ENCODE measurements around the gene SIX5.
"Not testable (repeated sequence)": the region's sequence is repeated elsewhere in the genome, so short reads cannot be mapped to it uniquely, and the experiment has no call there.

The SIX5 gene

DNA sequence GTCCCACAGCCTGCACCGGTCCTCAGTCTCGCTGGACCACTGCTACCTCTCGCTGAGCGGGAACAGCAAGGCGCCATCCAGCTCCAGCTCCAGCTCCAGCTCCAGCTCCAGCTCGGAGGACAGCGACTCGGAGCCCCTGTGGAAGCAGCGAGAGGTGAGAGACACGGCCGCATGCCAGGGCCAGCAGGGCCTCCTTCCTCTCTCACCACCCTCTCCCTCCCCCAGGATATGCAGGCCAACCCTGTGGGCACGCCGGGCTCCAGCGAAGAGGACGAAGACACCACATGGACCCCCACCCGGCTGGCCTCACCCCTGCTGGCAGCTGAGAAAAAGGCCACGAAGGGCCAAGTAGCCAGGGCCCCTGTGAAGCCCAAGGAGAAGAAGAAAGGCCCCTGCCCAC, 7.3 kb downstream of the SIX5 start:
- in situ Hi-C loops (cut with MboI; ENCODE audit: low sequenced_read_pairs) = no loop called here

DNA sequence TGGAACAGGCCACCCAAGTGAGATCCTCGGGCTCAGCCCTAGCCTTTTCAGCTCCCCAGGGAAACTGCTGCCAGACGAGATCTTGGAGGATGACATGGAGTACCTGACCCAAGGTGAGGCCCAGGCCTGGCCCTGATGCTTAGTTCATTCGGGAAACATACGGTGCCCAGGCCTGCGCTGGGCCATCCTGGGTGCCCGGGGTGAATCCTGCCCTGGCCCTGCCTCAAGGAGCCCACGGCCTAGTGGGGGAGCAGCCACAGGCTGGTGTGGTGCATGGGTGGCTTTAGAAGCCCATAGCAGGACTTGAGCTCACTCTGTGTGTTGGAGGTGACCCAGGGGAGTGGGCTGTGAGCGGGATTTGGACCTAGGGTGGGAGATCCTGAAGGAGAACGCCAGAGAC, 10.1 kb downstream of the SIX5 start:
- in situ Hi-C loops (cut with MboI; ENCODE audit: low sequenced_read_pairs) = no loop called here

DNA sequence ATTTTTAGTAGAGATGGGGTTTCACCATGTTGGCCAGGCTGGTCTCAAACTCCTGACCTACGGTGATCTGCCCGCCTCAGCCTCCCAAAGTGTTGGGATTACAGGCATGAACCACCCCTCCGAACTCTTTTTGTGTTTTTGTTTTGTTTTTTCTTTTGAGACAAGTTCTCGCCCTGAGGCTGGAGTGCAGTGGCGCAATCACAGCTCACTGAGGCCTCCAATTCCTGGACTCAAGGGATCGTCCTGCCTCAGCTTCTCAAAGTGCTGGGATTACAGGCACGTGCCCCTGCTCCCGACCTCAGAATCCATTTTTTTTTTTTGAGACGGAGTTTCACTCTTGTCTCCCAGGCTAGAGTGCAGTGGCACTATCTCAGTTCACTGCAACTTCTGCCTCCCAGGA, 11.4 kb downstream of the SIX5 start:
- in situ Hi-C loops (cut with MboI; ENCODE audit: low sequenced_read_pairs) = no loop called here

DNA sequence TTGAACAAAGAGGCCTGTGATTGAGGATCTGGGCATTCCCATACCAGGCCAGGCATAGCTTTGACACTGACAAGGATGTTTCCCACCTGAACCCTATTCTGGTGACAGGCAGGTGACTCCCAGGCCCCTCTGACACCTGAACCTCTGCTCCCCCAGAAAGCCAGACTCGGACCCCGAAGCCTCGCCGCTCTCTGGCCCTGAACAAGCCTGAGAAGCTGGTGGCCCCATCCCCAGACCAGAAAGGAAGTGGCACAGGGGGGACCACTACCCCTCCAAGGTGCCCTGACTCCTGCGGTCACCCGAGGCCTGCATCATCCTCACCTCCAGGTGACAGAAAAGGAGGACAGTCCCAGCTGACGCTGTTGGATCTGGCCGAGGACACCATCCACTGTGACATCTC, 14.7 kb downstream of the SIX5 start:
- in situ Hi-C loops (cut with MboI; ENCODE audit: low sequenced_read_pairs) = no loop called here

DNA sequence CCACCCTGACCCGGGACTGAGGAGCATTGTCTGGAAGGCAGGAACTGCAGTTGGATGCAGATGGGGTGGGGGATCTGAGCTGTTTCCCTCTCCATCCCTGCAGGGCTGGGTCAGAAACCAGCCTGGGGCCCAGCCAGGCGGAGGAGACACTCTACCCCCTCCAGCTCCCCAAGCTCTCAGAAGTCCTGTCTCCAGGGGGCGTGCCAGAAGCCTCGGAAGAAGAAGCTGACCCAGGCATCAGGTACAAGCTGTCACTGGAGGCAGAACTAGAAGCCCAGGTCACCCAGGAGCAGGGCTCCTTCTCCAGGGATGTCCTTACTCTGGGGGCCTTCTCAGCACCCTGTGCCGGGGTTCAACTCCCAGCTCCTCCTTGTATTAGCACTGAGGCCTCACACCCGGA, 15.5 kb downstream of the SIX5 start:
- in situ Hi-C loops (cut with MboI; ENCODE audit: low sequenced_read_pairs) = no loop called here

DNA sequence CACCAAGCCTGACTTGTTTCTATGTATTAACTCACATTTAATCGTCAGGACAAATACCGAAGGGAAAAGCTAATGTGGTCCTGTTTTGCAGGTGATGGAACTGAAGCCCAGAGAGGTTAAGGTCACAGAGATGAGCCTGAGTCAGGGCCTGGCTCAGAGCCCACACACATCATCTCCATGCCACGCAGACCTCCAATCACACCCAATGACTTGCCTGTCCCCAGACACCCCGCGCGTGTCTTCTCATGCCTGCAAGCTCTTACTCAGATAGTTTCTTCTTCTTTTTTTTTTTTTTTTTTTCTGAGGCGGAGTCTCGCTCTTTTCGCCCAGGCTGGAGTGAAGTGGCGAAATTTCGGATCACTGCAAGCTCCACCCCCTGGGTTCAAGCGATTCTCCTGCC, 16.4 kb downstream of the SIX5 start:
- in situ Hi-C loops (cut with MboI; ENCODE audit: low sequenced_read_pairs) = no loop called here

DNA sequence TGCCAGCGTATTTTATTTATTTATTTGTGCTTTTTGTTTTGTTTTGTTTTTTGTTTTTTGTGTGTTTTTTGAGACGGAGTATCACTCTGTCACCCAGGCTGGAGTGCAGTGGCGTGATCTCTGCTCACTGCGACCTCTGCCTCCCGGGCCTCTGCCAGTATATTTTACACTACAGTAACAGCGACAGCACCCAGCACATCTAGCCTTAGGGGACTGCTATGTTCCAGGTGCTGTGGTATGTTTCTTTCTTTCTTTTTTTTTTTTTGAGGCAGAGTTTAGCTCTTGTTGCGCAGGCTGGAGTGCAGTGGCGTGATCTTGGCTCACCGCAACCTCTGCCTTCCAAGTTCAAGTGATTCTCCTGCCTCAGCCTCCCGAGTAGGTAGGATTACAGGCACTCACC, 17.6 kb downstream of the SIX5 start:
- in situ Hi-C loops (cut with MboI; ENCODE audit: low sequenced_read_pairs) = not testable (repeated sequence)

DNA sequence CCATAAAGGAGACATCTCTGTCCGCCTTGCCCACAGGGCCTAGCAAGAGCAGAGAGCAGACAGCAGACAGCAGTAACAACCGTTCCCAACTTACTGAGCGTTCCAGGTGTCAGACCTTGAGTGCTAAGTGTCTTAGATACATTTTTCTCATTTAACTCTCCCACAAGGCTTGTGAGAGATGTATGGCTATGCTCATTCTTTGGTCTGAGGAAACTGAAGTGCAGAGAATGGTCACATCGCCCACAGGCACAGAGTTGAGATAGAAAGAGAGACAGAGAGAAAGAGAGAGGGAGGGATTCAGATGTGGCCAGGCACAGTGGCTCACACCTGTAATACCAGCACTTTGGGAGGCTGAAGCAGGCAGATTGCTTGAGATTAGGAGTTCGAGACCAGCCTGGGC, 21.5 kb downstream of the SIX5 start:
- in situ Hi-C loops (cut with MboI; ENCODE audit: low sequenced_read_pairs) = no loop called here

DNA sequence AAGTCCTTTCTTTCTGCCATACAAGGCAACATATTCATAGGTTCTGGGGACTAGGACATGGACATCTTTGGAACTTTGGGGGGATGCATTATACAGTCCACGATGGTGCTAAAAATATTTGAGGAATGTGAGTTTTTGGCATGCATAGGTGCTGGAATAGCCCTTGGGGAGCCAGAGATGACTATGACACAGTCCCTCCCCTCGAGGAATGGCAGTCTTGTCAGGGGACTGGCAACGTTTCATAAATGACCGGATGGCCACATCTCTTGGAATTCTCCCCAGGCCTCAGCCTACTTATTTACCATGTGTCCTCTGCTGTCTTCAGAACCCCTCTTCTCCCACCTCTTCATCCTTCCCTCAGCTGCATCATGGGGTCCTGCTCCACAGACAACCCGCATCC, 22.2 kb downstream of the SIX5 start:
- in situ Hi-C loops (cut with MboI; ENCODE audit: low sequenced_read_pairs) = no loop called here

DNA sequence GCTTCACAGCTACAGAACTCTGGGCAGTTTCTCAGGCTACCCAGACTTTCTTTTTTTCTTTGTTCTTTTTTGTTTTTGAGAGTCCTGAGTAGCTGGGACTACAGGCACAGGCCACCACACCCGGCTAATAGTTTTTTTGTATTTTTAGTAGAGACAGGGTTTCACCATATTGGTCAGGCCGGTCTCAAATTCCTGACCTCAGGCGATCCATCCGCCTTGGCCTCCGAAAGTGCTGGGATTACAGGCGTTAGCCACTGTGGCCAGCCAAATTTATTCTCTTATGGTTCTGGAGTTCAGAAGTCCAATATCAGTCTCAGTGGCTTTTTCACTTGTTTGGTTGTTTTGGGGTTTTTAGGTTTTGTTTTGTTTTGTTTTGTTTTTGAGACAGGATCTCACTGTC, 23.4 kb downstream of the SIX5 start:
- in situ Hi-C loops (cut with MboI; ENCODE audit: low sequenced_read_pairs) = no loop called here

DNA sequence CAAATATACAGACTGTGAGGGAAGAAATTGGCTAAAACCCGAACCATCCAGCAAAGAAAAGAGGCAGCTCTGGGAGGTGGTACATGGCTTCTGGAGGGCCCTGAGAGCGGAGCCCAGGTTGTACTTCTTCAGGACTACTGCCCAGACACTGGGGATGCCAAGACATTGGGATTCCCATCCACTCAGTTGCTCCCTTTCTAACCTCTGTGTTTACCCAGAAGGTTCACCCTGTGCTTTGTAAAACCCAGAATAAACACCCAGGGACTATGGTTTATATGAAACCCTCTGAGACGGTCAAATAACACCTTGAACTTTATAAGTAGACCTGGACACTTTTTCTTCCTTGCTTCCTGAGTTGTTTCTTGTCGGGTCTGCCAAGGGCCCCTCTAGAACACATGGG, 26.1 kb downstream of the SIX5 start:
- in situ Hi-C loops (cut with MboI; ENCODE audit: low sequenced_read_pairs) = no loop called here

DNA sequence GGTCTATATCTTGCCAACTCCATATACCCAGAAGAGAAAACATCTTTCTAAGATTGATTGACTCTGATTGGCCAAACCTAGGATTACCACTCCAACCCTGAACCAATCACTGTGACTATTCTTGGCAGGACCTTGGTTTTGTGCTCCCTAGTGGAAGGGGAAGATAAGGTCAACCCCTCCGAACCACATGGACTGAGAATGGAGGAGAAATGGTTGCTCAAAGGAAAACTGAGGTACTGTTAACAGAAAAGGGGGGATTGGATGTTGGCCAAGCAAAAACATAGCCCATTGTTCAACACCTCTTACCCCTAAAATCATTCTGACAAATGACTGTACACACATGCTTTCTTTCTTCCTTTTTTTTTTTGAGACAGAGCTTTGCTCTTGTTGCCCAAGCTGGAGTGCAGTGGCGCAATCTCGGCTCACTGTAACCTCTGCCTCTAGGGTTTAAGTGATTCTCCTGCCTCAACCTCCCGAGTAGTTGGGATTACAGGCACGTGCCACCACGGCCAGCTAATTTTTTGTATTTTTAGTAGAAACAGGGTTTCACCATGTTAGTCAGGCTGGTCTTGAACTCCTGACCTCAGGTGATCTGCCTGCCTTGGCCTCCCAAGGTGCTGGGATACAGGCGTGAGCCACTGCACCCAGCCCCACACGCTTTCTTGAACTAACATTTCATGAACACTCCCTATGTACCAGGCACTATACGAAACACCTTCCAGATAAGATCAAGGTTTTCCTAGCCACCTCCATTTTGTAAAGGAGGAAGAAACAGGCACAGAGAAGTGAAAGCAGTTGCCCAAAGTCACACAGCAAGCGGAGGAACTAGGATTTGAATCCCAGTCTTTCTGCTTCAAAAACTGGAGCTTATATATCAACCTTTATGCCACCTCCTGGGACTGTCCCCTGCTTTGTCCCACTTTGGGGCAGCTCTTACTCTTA, 29.3 kb downstream of the SIX5 start:
- in situ Hi-C loops (cut with MboI; ENCODE audit: low sequenced_read_pairs) = no loop called here

DNA sequence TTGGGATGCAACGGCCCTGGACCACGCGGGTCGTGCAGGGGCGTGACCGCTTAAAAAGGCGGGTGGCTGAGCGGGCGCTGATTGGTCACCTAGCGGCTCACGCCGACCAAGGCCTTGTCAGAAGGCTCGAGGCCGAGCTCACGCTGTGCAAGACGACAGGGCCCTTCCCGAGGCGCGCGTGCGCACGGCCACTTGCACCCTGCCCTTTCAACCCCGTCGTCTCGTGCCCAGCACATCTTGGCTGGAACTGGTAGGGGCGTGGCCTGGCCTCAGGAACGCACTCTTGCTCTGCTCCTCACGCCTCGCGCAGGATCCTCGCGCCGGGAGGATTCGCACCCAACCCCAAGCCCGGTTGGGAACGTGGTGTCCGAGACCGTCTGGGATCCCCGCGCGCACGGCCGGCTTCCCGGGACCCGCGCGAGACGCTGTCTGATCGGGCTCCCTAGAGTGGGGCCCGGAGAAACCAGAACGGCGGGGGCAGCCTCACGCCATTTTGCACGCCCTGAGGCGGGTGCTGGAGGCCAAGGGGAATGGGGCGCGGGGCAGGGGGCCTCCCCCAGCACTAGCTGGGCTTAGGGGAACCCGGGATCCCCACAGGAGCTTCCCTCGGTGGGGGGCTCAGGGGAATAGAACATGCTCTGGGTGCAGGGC, 35.8 kb downstream of the SIX5 start, which contains the start of gene MEIOSIN:
TSS of gene MEIOSIN (plus strand) at position 280 of the 651 bp plus-strand sequence. CDS start 1,938 bp downstream, outside the sequence.
- in situ Hi-C loops (cut with MboI; ENCODE audit: low sequenced_read_pairs) = no loop called here

DNA sequence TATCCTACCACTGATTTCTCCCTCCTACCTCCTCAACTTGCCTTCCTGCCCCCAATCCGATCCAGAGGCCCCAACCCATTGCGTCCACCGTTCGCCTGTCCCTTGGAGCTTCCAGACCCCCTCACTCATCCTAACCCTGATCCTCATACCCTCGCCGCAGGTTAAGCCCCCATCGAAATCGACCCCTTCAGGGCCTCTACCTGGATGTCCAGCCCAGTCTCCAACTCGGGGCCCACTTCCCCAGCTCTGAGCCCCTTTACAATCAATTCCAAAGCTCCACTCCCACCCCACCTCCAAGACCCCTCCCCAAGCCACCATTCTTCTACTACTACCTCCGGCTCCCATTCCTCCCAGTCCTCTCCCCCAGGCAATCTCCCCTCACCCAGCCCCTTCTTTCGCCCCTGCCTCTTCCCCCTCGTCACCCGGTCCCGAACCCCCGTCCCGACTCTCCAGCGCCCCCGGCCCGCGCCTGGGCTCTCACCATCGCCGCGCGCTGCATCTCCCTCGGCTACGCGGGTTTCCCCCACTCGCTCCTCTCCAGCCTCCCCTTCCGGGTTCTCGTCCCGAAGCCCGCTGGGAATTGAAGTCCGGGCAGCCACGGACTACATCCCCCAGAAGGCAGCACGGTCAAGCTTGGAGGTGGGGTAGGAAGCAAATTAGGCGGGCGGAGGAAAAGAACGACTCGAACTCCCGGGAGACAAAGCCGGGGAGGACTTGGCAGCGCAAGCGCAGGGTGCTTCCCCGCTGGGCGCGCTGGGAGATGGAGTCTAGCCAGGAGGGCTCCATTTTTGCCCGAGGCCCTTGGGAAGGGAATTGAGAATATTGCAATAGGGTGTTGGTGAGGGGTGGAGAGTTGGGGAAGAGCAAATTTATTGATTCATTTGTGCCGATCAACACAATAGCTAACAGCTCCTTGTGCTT, 38.4 kb downstream of the SIX5 start, which contains the start of gene FBXO46:
TSS of gene FBXO46 (minus strand) at position 529 of the 921 bp plus-strand sequence. CDS start 17,401 bp downstream, outside the sequence.
- in situ Hi-C loops (cut with MboI; ENCODE audit: low sequenced_read_pairs) = no loop called here

DNA sequence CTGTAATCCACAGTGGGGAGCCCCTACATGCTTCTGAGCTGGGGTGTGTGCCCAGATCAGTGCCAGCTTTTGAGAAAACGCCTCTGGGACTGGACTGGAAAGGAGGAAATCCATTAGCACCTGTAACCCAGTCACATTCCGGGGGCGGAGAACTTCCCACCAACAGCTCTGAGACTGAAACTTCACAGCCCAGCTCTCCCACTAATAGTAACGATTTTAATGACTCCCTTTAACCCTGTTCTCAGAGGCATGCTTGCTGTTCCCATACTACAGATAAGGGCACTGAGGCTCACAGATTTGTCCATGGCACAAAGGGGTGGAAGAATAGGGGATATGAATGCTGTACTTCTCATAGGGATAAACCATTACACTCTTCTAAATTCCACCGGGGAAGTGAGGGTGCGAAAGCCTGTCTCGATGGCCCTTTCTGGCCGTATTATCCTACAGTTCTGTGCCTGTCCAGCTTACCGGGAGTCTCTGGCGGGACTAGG, 39.2 kb downstream of the SIX5 start:
- in situ Hi-C loops (cut with MboI; ENCODE audit: low sequenced_read_pairs) = no loop called here

DNA sequence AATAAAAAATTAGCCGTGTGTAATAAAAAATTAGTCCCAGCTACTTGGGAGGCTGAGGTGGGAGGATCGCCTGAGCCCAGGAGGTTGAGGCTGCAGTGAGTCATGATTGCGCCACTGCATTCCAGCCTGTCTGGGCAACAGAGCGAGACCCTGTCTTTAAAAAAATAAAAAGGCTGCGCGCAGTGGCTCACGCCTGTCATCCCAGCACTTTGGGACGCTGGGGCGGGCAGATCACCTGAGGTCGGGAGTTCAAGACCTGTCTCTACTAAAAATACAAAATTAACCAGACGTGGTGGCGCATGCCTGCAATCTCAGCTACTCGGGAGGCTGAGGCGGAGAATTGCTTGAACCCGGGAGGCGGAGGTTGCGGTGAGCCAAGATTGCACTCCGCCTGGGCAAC, 40.4 kb downstream of the SIX5 start:
- in situ Hi-C loops (cut with MboI; ENCODE audit: low sequenced_read_pairs) = not testable (repeated sequence)

DNA sequence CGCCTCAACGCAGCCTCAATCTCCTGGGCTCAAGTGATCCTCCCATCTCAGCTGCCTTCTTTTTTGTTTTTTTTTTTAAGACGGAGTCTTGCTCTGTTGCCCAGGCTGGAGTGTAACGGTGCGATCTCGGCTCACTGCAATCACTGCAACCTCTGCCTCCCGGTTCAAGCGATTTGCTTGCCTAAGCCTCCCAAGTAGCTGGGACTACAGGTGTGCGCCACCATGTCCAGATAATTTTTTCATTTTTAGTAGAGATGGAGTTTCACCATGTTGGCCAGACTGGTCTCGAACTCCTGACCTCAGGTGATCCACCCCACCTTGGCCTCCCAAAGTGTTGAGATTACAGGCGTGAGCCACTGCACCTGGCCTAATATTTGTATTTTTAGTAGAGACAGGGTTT, 49.0 kb downstream of the SIX5 start:
- in situ Hi-C loops (cut with MboI; ENCODE audit: low sequenced_read_pairs) = not testable (repeated sequence)

DNA sequence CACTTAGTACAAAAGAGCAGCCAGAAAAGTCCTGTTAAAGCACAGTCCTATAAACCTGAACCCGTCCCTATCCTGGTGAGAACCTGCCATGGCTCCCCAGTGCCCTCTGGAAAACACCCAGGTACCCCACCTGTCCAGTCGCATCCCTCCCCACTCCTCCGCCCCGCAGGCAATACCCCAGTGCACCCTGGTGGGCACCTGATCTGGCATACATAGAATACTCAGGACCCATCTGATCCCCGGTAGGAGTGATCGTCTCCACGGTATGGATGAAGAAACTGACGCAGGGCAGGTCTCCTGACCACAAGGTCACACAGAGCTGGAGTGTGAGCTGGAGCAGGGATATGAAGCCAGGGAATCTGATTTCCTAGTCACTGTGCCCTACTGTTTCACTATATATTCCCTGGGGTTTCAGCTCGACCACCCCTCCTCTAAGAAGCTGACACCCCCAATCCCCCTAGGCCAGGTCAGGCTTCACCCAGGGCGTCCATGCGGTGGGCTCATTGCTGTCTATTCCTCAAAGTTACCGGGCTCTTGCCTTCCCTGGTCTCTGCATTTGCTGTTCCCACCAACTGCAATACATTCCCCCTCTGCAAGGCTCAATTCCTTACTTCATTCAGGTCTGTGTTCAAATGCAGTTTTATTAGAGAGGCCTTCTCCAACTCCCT, 50.9 kb downstream of the SIX5 start:
- in situ Hi-C loops (cut with MboI; ENCODE audit: low sequenced_read_pairs) = no loop called here

DNA sequence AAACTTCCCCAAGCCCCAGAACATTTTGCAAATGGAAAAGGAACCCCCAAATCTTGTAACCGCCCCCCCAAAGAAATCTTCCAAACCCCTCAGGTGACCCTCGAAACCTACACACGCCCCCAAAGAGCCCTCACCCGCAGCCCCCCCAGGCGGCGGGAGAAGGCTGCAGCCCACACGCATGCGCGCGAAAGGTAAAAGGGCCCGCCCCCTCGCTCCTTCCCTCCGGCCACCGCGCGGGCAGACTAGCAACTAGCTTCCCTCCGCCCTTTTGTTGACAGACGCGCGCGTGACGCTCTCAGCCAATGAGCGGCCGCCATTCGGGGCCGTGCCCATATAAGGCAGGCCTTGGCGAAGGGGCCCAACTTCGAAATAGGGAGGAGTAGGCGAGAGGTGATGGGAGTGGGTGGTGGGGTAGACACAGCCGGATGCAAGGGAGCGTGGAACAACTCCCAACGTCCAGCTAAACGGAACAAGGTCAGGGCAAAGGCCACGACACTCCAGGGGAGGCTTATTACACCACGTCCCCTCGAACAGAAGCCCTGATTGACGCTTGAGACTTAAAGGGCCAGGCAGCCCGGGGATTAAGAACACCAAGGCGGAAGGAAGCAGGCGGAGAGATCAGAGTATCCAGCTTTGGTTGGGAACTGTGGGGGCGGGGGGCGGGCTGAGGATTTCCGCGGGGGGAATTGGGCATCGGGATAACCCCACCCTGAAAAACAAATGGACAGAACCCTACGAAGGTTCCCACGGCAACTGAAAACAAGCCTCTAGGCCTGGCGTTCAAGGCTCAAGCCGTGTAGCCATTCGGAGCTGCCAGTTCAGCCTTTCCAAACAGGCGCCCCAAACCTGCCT, 51.7 kb downstream of the SIX5 start:
- in situ Hi-C loops (cut with MboI; ENCODE audit: low sequenced_read_pairs) = no loop called here
